Measurements from ENCODE around the gene SLC25A42. TPM values are rescaled to one million over a fixed set of nuclear protein-coding genes. Genes with fewer than 3 reads are reported as not detected.

SLC25A42 gene
- total and polyA plus RNA-seq, 2 of the 13 experiments (the other 11 are each of a cell fraction or from before 2014, with no cell fraction given): 12.8 to 18.3 TPM

GRCh38 chr19:19103167-19103566, 39.4 kb downstream of the SLC25A42 start:
- no peaks in the 10 kb centered on the region for H3K36me3 ChIP-seq (replicated peaks in 1 of 2; ENCODE audit: control insufficient read depth in 1 of 2, insufficient read depth in 2 of 2, low read length in 2 of 2)
- CTCF ChIA-PET (ENCODE audit: low intra/inter-chr PET ratio, low total read pairs): no interaction called here
- H3K4me1 ChIP-seq (ENCODE audit: insufficient read depth, low read length): peaks cover 80% of the 10 kb centered on the region
- no peak overlapping the region for H2AFZ ChIP-seq (ENCODE audit: low read length)
- intact Hi-C loops (cut with micrococcal nuclease; ENCODE audit: unreplicated experiment): no loop called here
- no peaks in the 10 kb centered on the region for H3K27me3 ChIP-seq (ENCODE audit: control insufficient read depth in 1 of 2, insufficient read depth in 2 of 2, low read length in 2 of 2)
- no peak overlapping the region for H3K4me3 ChIP-seq (replicated peaks in 1 of 3; ENCODE audit: insufficient read depth in 1 of 3, low read depth in 2 of 3, low read length in 3 of 3)
- H3K27ac ChIP-seq (ENCODE audit: extremely low read length, insufficient read depth, low read length): peak overlapping the region; percentile 43
- 0 out of 2 replicates have a peak overlapping the region, but pooled peaks have one; percentile 12 for H3K4me2 ChIP-seq (ENCODE audit: low read depth, low read length)
- POLR2A ChIA-PET: interaction anchor here (1.6 kb wide), 1 partner anchor 13 kb away, joined by 3 read pairs; no protein-coding TSS in a partner anchor
- in situ Hi-C loops (cut with HindIII; ENCODE audit: extremely low pct_ligation_motif_present, low pct_unique_long_range_greater_than_20kb): no loop called here
- no peaks in the 10 kb centered on the region for H3K79me2 ChIP-seq (ENCODE audit: insufficient read depth, low read length)
- FAIRE-seq (no peak), ATAC-seq (no peak), DNase-seq (ENCODE audit: low spot score) (no peak)
- BruUV-seq (replicated peaks): no TSS peak
- H3K9me3 ChIP-seq (ENCODE audit: low read length): no peaks in the 10 kb centered on the region
- TF ChIP-seq SP4 (CRISPR knock-in tag; IDR thresholded peaks at IDR 0.05) (no peak), ZNF460 (CRISPR knock-in tag; IDR thresholded peaks at IDR 0.05; ENCODE audit: borderline replicate concordance) (peak; percentile 30; the same call in 1 of the 2 replicates), KLF12 (CRISPR knock-in tag; IDR thresholded peaks at IDR 0.05; ENCODE audit: borderline replicate concordance) (no peak), ZBTB38 (CRISPR knock-in tag; IDR thresholded peaks at IDR 0.05) (0 out of 2 replicates have a peak, but pooled peaks have one; percentile 16)
- no peaks in the 10 kb centered on the region for H4K20me1 ChIP-seq (ENCODE audit: insufficient read depth, low read length)
- H3K9ac ChIP-seq (ENCODE audit: insufficient read depth, low read depth, low read length): 0 out of 2 replicates have a peak overlapping the region, but pooled peaks have one; percentile 15
- WGBS (ENCODE audit: low lambda C conversion rate): 92% methylated on average over 11 of the region's 11 CpGs

GRCh38 chr19:19105365-19106055, 41.7 kb downstream of the SLC25A42 start:
- Histone ChIP-seq H3K4me2 (ENCODE audit: low read depth, low read length) (peak overlapping the region; percentile 68), H3K9me3 (ENCODE audit: low read length) (no peaks in the 10 kb centered on the region), H3K4me3 (replicated peaks in 1 of 3; ENCODE audit: insufficient read depth in 1 of 3, low read depth in 2 of 3, low read length in 3 of 3) (peak overlapping the region in 2 of 3 experiments; percentile 37 to 50; a peak in 3 of 6 replicates), H3K9ac (ENCODE audit: insufficient read depth, low read depth, low read length) (peak overlapping the region; percentile 33; the same call in 1 of the 2 replicates), H3K36me3 (replicated peaks in 1 of 2; ENCODE audit: control insufficient read depth in 1 of 2, insufficient read depth in 2 of 2, low read length in 2 of 2) (no peaks in the 10 kb centered on the region), H2AFZ (ENCODE audit: low read length) (no peak overlapping the region), H3K27ac (ENCODE audit: extremely low read length, insufficient read depth, low read length) (peak overlapping the region; percentile 46), H3K27me3 (ENCODE audit: control insufficient read depth in 1 of 2, insufficient read depth in 2 of 2, low read length in 2 of 2) (no peaks in the 10 kb centered on the region), H3K79me2 (ENCODE audit: insufficient read depth, low read length) (no peaks in the 10 kb centered on the region), H3K4me1 (ENCODE audit: insufficient read depth, low read length) (peaks cover 65% of the 10 kb centered on the region), H4K20me1 (ENCODE audit: insufficient read depth, low read length) (no peaks in the 10 kb centered on the region)
- 70% methylated on average over 29 of the region's 36 CpGs for WGBS (ENCODE audit: low lambda C conversion rate)
- FAIRE-seq: no peak
- CTCF ChIA-PET (ENCODE audit: low intra/inter-chr PET ratio, low total read pairs): no interaction called here
- ATAC-seq: peak; percentile 75
- POLR2A ChIA-PET: interaction anchor here (0.6 to 1.7 kb wide), 3 partner anchors 10 to 87 kb away, joined by 3 to 4 read pairs (median 3); partner anchors contain the start of genes BORCS8 and RFXANK
- intact Hi-C loops (cut with micrococcal nuclease; ENCODE audit: unreplicated experiment) (no loop called here), in situ Hi-C loops (cut with HindIII; ENCODE audit: extremely low pct_ligation_motif_present, low pct_unique_long_range_greater_than_20kb) (no loop called here)
- peak; percentile 48 for DNase-seq (ENCODE audit: low spot score)
- no TSS peak for BruUV-seq (replicated peaks)
- TF ChIP-seq ZSCAN25 (CRISPR knock-in tag; IDR thresholded peaks at IDR 0.05) (0 out of 2 replicates have a peak, but pooled peaks have one; percentile 26), FOXA3 (CRISPR knock-in tag; IDR thresholded peaks at IDR 0.05) (0 out of 2 replicates have a peak, but pooled peaks have one; percentile 11), ZHX2 (IDR thresholded peaks at IDR 0.05; ENCODE audit: low read depth) (peak; percentile 56; the same call in 1 of the 2 replicates), ZHX2 (CRISPR knock-in tag; IDR thresholded peaks at IDR 0.05; ENCODE audit: borderline replicate concordance) (no peak)

All from HepG2 (cell line).